OCI-LY7 (cell line): ENCODE measurements around the gene TEDC1. TPM values are rescaled to one million over a fixed set of nuclear protein-coding genes. Genes with fewer than 3 reads are reported as not detected.

Source experiments
- BruUV-seq: library from RNA; stranded (reverse); fragments of 400-500 nt; replicated peaks from 2 replicates; lab custom pipeline; 2021; lab: Mats Ljungman, UMichigan
- CTCF ChIA-PET: fragments of 300-600 bp; sonication (Branson Sonifier 250); formaldehyde crosslinking; loops from one replicate; lab custom pipeline; 2022; ENCODE audit warnings: antibody characterized with exemption; ENCODE audit not compliant: unreplicated experiment; lab: Charles Lee
- POLR2A ChIA-PET: fragments of 300-600 bp; sonication (Branson Sonifier 250); formaldehyde crosslinking; loops from one replicate; lab custom pipeline; 2022; ENCODE audit warnings: antibody characterized with exemption; lab: Charles Lee
- DNase-seq: peaks from one replicate; pipeline ENCODE4 v3.0.0-alpha.2; 2015; ENCODE audit warnings: low spot score
- H2AFZ ChIP-seq: fragments of 200-600 bp; sonication (generic), shearing (Covaris generic); 2 replicates; pipeline ENCODE4 v1.6.1; 2014; ENCODE audit warnings: mild to moderate bottlenecking, antibody characterized with exemption, low read length, moderate library complexity
- H3K27ac ChIP-seq: fragments of 200-600 bp; sonication (generic); 2 replicates; pipeline ENCODE4 v1.5.1; 2014; ENCODE audit warnings: mixed run types, low read depth, mild to moderate bottlenecking, moderate library complexity, low read length, inconsistent platforms; ENCODE audit not compliant: poor library complexity, severe bottlenecking
- H3K36me3 ChIP-seq: fragments of 200-600 bp; sonication (generic); 2 replicates; pipeline ENCODE4 v1.6.1; 2014; ENCODE audit warnings: mild to moderate bottlenecking, antibody characterized with exemption, low read length, moderate library complexity, mixed read lengths; ENCODE audit not compliant: insufficient read depth
- H3K4me1 ChIP-seq: fragments of 200-600 bp; sonication (generic); 2 replicates; pipeline ENCODE4 v1.5.1; 2014; ENCODE audit warnings: mild to moderate bottlenecking, low read length; ENCODE audit not compliant: insufficient read depth, poor library complexity, severe bottlenecking
- H3K4me2 ChIP-seq: fragments of 200-600 bp; sonication (generic); 2 replicates; pipeline ENCODE4 v1.6.1; 2014; ENCODE audit warnings: mild to moderate bottlenecking, low read length
- H3K4me3 ChIP-seq: fragments of 200-600 bp; sonication (generic); 2 replicates; pipeline ENCODE4 v1.5.1; 2014; ENCODE audit warnings: mild to moderate bottlenecking, low read depth, low read length; ENCODE audit not compliant: poor library complexity, severe bottlenecking
- H3K79me2 ChIP-seq: fragments of 200-600 bp; sonication (generic); 2 replicates; pipeline ENCODE4 v1.6.1; 2016; ENCODE audit warnings: low read depth, mild to moderate bottlenecking, low read length, moderate library complexity, mixed read lengths; ENCODE audit not compliant: insufficient read depth
- H3K9me2 ChIP-seq: fragments of 200-600 bp; sonication (generic); 2 replicates; pipeline ENCODE4 v1.6.1; 2016; ENCODE audit warnings: mild to moderate bottlenecking, low read length, mixed read lengths; ENCODE audit not compliant: insufficient read depth
- H3K9me3 ChIP-seq: fragments of 200-600 bp; sonication (generic); 2 replicates; pipeline ENCODE4 v1.6.1; 2014; ENCODE audit warnings: mild to moderate bottlenecking, mixed run types, low read length, mixed read lengths
- H4K20me1 ChIP-seq: fragments of 200-600 bp; sonication (generic); 2 replicates; pipeline ENCODE4 v1.6.1; 2014; ENCODE audit warnings: mild to moderate bottlenecking, antibody characterized with exemption, low read length, moderate library complexity, mixed read lengths; ENCODE audit not compliant: insufficient read depth
- CTCF ChIP-seq: fragments of 200-600 bp; sonication (generic); conservative IDR thresholded peaks from 2 replicates; pipeline ENCODE4 v1.5.1; 2014; ENCODE audit warnings: mild to moderate bottlenecking, antibody characterized with exemption, low read length, moderate library complexity, mixed read lengths
- EZH2phosphoT487 ChIP-seq: fragments of 200-600 bp; sonication (generic); IDR thresholded peaks from 2 replicates; pipeline ENCODE4 v1.6.1; 2018; ENCODE audit warnings: low read depth, borderline replicate concordance, mild to moderate bottlenecking, mixed run types, antibody characterized with exemption, low read length, moderate library complexity, mixed read lengths
- intact Hi-C: fragments of 100-400 bp; cut with micrococcal nuclease; formaldehyde crosslinking; loops from one replicate; pipeline ENCODE4 v1.10.0; 2022; ENCODE audit not compliant: unreplicated experiment
- total RNA-seq, 2 experiments: library from RNA; depleted of rRNA in 1 of 2; stranded (reverse); fragments of >200 nt in 1 of 2; shearing (Covaris generic) in 1 of 2; gene quantifications; 2 replicates each; pipeline ENCODE4 v1.2.3, GENCODE V29; 2014 to 2022

The TEDC1 gene
- total RNA-seq, 2 experiments from 2014 or later = 53.2 to 55.8 TPM

- 0 out of 2 replicates have a peak, but pooled peaks cover 6% of the 10 kb centered on the region for H3K79me2 ChIP-seq
- intact Hi-C loops = no loop called here
- H3K36me3 ChIP-seq = peaks cover 16% of the 10 kb centered on the region
- POLR2A ChIA-PET = no interaction called here
- no peaks in the 10 kb centered on the region for H3K9me3 ChIP-seq
- H3K4me2 ChIP-seq = no peak overlapping the region
- H3K4me3 ChIP-seq = no peak overlapping the region
- H4K20me1 ChIP-seq = peaks cover 4% of the 10 kb centered on the region; the same call in 1 of the 2 replicates
- no peak overlapping the region for H2AFZ ChIP-seq
- BruUV-seq = no TSS peak
- H3K9me2 ChIP-seq = no peaks in the 10 kb centered on the region
- CTCF ChIA-PET = no interaction called here
- DNase-seq = no peak
- H3K4me1 ChIP-seq = peaks cover 16% of the 10 kb centered on the region
- H3K27ac ChIP-seq = no peak overlapping the region
- TF ChIP-seq CTCF (no peak), EZH2phosphoT487 (no peak)
Observed at GRCh38 chr14:105493921-105494605, 3.0 kb downstream of the TEDC1 start.

GRCh38 chr14:105494606-105494929 is 3.5 kb downstream of the TEDC1 start:
- H2AFZ ChIP-seq = no peak overlapping the region
- H3K9me2 ChIP-seq = no peaks in the 10 kb centered on the region
- ChIA-PET POLR2A (no interaction called here), CTCF (no interaction called here)
- BruUV-seq = no TSS peak
- H3K9me3 ChIP-seq = no peaks in the 10 kb centered on the region
- H3K79me2 ChIP-seq = 0 out of 2 replicates have a peak, but pooled peaks cover 6% of the 10 kb centered on the region
- H3K36me3 ChIP-seq = peaks cover 19% of the 10 kb centered on the region
- H3K4me3 ChIP-seq = no peak overlapping the region
- H3K27ac ChIP-seq = no peak overlapping the region
- peaks cover 4% of the 10 kb centered on the region; the same call in 1 of the 2 replicates for H4K20me1 ChIP-seq
- no peak for DNase-seq
- H3K4me2 ChIP-seq = no peak overlapping the region
- TF ChIP-seq EZH2phosphoT487 = no peak
- no peak for TF ChIP-seq CTCF
- intact Hi-C loops = no loop called here
- peaks cover 11% of the 10 kb centered on the region for H3K4me1 ChIP-seq
